HEK293 (cell line): ENCODE data around the gene CAP2.

Experiments used
- GLIS2 ChIP-seq: fragments of 450-650 bp; formaldehyde crosslinking; IDR thresholded peaks from 2 replicates; pipeline ENCODE4 v1.5.1; 2016; ENCODE audit warnings: missing biosample characterization, missing genetic modification characterization
- HOXD13 ChIP-seq: sonication (generic); formaldehyde crosslinking; IDR thresholded peaks from 2 replicates; pipeline ENCODE4 v1.8.0; 2022; ENCODE audit warnings: missing genetic modification reagents, borderline replicate concordance
- KLF10 ChIP-seq: fragments of 450-650 bp; IDR thresholded peaks from 2 replicates; pipeline ENCODE4 v1.5.1; 2018; ENCODE audit warnings: missing biosample characterization, mild to moderate bottlenecking, missing genetic modification characterization
- MEIS1 ChIP-seq: sonication (generic); formaldehyde crosslinking; IDR thresholded peaks from 2 replicates; pipeline ENCODE4 v1.8.1; 2022; ENCODE audit warnings: missing genetic modification reagents, mild to moderate bottlenecking, borderline replicate concordance
- OSR2 ChIP-seq: fragments of 450-650 bp; formaldehyde crosslinking; IDR thresholded peaks from 2 replicates; pipeline ENCODE4 v1.5.1; 2016; ENCODE audit warnings: missing biosample characterization, missing genetic modification characterization
- TCF7L2 ChIP-seq: IDR thresholded peaks from 2 replicates; pipeline ENCODE4 v1.6.1; 2011; ENCODE audit warnings: low read depth, mild to moderate bottlenecking, inconsistent platforms, low read length, moderate library complexity, borderline replicate concordance
- TSHZ1 ChIP-seq: fragments of 450-650 bp; formaldehyde crosslinking; IDR thresholded peaks from 2 replicates; pipeline ENCODE4 v1.5.1; 2016; ENCODE audit warnings: missing biosample characterization, missing genetic modification characterization, borderline replicate concordance
- ZBTB17 ChIP-seq: fragments of 450-650 bp; formaldehyde crosslinking; IDR thresholded peaks from 2 replicates; pipeline ENCODE4 v1.5.1; 2016; ENCODE audit warnings: missing biosample characterization, missing genetic modification characterization
- ZBTB7A ChIP-seq: fragments of 450-650 bp; formaldehyde crosslinking; IDR thresholded peaks from 2 replicates; pipeline ENCODE4 v1.5.1; 2016; ENCODE audit warnings: low read depth, missing biosample characterization, missing genetic modification characterization
- ZFP69B ChIP-seq: fragments of 450-650 bp; formaldehyde crosslinking; IDR thresholded peaks from 2 replicates; pipeline ENCODE4 v1.5.1; 2016; ENCODE audit warnings: missing biosample characterization, missing genetic modification characterization
- ZNF132 ChIP-seq: fragments of 450-650 bp; formaldehyde crosslinking; IDR thresholded peaks from 2 replicates; pipeline ENCODE4 v1.5.1; 2017; ENCODE audit warnings: missing biosample characterization, missing genetic modification characterization, borderline replicate concordance
- ZNF133 ChIP-seq: fragments of 450-650 bp; formaldehyde crosslinking; IDR thresholded peaks from 2 replicates; pipeline ENCODE4 v1.5.1; 2016; ENCODE audit warnings: missing biosample characterization, missing genetic modification characterization
- ZNF138 ChIP-seq: fragments of 450-650 bp; formaldehyde crosslinking; IDR thresholded peaks from 2 replicates; pipeline ENCODE4 v1.5.1; 2016; ENCODE audit warnings: missing biosample characterization, missing genetic modification characterization, borderline replicate concordance
- ZNF169 ChIP-seq: fragments of 450-650 bp; formaldehyde crosslinking; IDR thresholded peaks from 2 replicates; pipeline ENCODE4 v1.5.1; 2016; ENCODE audit warnings: missing biosample characterization, missing genetic modification characterization
- ZNF174 ChIP-seq: fragments of 450-650 bp; formaldehyde crosslinking; IDR thresholded peaks from 2 replicates; pipeline ENCODE4 v1.5.0; 2017; ENCODE audit warnings: missing biosample characterization, mild to moderate bottlenecking, missing genetic modification characterization
- ZNF2 ChIP-seq: fragments of 450-650 bp; formaldehyde crosslinking; IDR thresholded peaks from 2 replicates; pipeline ENCODE4 v1.5.1; 2016; ENCODE audit warnings: missing biosample characterization, missing genetic modification characterization
- ZNF24 ChIP-seq: fragments of 450-650 bp; formaldehyde crosslinking; IDR thresholded peaks from 2 replicates; pipeline ENCODE4 v1.5.1; 2016; ENCODE audit warnings: missing biosample characterization, missing genetic modification characterization
- ZNF292 ChIP-seq: fragments of 450-650 bp; formaldehyde crosslinking; IDR thresholded peaks from 2 replicates; pipeline ENCODE4 v1.5.1; 2016; ENCODE audit warnings: low read depth, missing biosample characterization, missing genetic modification characterization, borderline replicate concordance
- ZNF302 ChIP-seq: fragments of 450-650 bp; formaldehyde crosslinking; IDR thresholded peaks from 2 replicates; pipeline ENCODE4 v1.5.1; 2016; ENCODE audit warnings: missing biosample characterization, missing genetic modification characterization, low read depth
- ZNF394 ChIP-seq: fragments of 450-650 bp; formaldehyde crosslinking; IDR thresholded peaks from 2 replicates; pipeline ENCODE4 v1.5.1; 2016; ENCODE audit warnings: missing biosample characterization, missing genetic modification characterization, mild to moderate bottlenecking, moderate library complexity, borderline replicate concordance
- ZNF416 ChIP-seq: fragments of 450-650 bp; formaldehyde crosslinking; IDR thresholded peaks from 2 replicates; pipeline ENCODE4 v1.5.1; 2016; ENCODE audit warnings: missing biosample characterization, missing genetic modification characterization
- ZNF423 ChIP-seq: fragments of 450-650 bp; formaldehyde crosslinking; IDR thresholded peaks from 2 replicates; pipeline ENCODE4 v1.5.1; 2016; ENCODE audit warnings: missing biosample characterization, missing genetic modification characterization
- ZNF521 ChIP-seq: fragments of 450-650 bp; formaldehyde crosslinking; IDR thresholded peaks from 2 replicates; pipeline ENCODE4 v1.5.1; 2017; ENCODE audit warnings: missing biosample characterization, mild to moderate bottlenecking, missing genetic modification characterization
- ZNF555 ChIP-seq: fragments of 450-650 bp; formaldehyde crosslinking; conservative IDR thresholded peaks from 2 replicates; pipeline ENCODE4 v1.5.1; 2017; ENCODE audit warnings: missing biosample characterization, mild to moderate bottlenecking, missing genetic modification characterization, inconsistent platforms
- ZNF561 ChIP-seq: fragments of 450-650 bp; IDR thresholded peaks from 2 replicates; pipeline ENCODE4 v1.5.1; 2018; ENCODE audit warnings: missing biosample characterization, missing genetic modification characterization, borderline replicate concordance
- ZNF596 ChIP-seq: fragments of 450-650 bp; IDR thresholded peaks from 2 replicates; pipeline ENCODE4 v1.5.0; 2018; ENCODE audit warnings: missing biosample characterization, mild to moderate bottlenecking, missing genetic modification characterization, moderate library complexity
- ZNF623 ChIP-seq: fragments of 450-650 bp; formaldehyde crosslinking; IDR thresholded peaks from 2 replicates; pipeline ENCODE4 v1.5.1; 2016; ENCODE audit warnings: missing biosample characterization, missing genetic modification characterization
- ZNF660 ChIP-seq: fragments of 450-650 bp; IDR thresholded peaks from 2 replicates; pipeline ENCODE4 v1.5.1; 2018; ENCODE audit warnings: missing biosample characterization, mild to moderate bottlenecking, missing genetic modification characterization
- ZNF777 ChIP-seq: fragments of 450-650 bp; formaldehyde crosslinking; IDR thresholded peaks from 2 replicates; pipeline ENCODE4 v1.5.1; 2017; ENCODE audit warnings: missing biosample characterization, missing genetic modification characterization, borderline replicate concordance
- ZNF785 ChIP-seq: fragments of 450-650 bp; formaldehyde crosslinking; IDR thresholded peaks from 2 replicates; pipeline ENCODE4 v1.5.1; 2016; ENCODE audit warnings: missing biosample characterization, missing genetic modification characterization
- ZNF792 ChIP-seq: fragments of 450-650 bp; formaldehyde crosslinking; IDR thresholded peaks from 2 replicates; pipeline ENCODE4 v1.5.1; 2016; ENCODE audit warnings: missing biosample characterization, missing genetic modification characterization
- TF ChIP-seq, protein P1 (sequence below): fragments of 450-650 bp; formaldehyde crosslinking; IDR thresholded peaks from 2 replicates; pipeline ENCODE4 v1.5.1; 2016; ENCODE audit warnings: missing biosample characterization, missing genetic modification characterization, borderline replicate concordance

The CAP2 gene

GRCh38 chr6:17472653-17473183, 79.3 kb downstream of the CAP2 start (continued):
- TF ChIP-seq ZNF133 (no peak), ZNF623 (no peak), ZNF792 (0 out of 2 replicates have a peak, but pooled peaks have one; percentile 57), ZFP69B (tag by site-specific recombination) (no peak), ZNF555 (tag by site-specific recombination) (no peak), ZNF24 (tag by site-specific recombination) (peak; percentile 79; the same call in 1 of the 2 replicates), ZNF561 (tag by site-specific recombination) (peak; percentile 62; the same call in 1 of the 2 replicates), ZNF660 (tag by site-specific recombination) (no peak), ZNF596 (tag by site-specific recombination) (no peak; the same call in 1 of the 2 replicates), ZNF138 (tag by site-specific recombination) (no peak), ZNF777 (tag by site-specific recombination) (no peak), ZNF174 (tag by site-specific recombination) (no peak), ZNF416 (no peak), ZBTB17 (peak; percentile 96), ZNF785 (tag by site-specific recombination) (no peak), TCF7L2 (0 out of 2 replicates have a peak, but pooled peaks have one; percentile 63), HOXD13 (no peak), ZNF394 (tag by site-specific recombination) (no peak), ZNF302 (tag by site-specific recombination) (no peak), ZNF292 (tag by site-specific recombination) (no peak), ZNF423 (0 out of 2 replicates have a peak, but pooled peaks have one; percentile 25), OSR2 (tag by site-specific recombination) (peak; percentile 99), ZNF2 (tag by site-specific recombination) (peak; percentile 60; the same call in 1 of the 2 replicates), TSHZ1 (tag by site-specific recombination) (peak; percentile 23; the same call in 1 of the 2 replicates), MEIS1 (CRISPR knock-in tag) (no peak), ZNF132 (tag by site-specific recombination) (no peak), ZNF169 (tag by site-specific recombination) (no peak), ZNF521 (tag by site-specific recombination) (no peak), GLIS2 (tag by site-specific recombination) (no peak), KLF10 (peak; percentile 24; the same call in 1 of the 2 replicates), ZBTB7A (tag by site-specific recombination) (no peak)
- TF ChIP-seq, protein P1, sequence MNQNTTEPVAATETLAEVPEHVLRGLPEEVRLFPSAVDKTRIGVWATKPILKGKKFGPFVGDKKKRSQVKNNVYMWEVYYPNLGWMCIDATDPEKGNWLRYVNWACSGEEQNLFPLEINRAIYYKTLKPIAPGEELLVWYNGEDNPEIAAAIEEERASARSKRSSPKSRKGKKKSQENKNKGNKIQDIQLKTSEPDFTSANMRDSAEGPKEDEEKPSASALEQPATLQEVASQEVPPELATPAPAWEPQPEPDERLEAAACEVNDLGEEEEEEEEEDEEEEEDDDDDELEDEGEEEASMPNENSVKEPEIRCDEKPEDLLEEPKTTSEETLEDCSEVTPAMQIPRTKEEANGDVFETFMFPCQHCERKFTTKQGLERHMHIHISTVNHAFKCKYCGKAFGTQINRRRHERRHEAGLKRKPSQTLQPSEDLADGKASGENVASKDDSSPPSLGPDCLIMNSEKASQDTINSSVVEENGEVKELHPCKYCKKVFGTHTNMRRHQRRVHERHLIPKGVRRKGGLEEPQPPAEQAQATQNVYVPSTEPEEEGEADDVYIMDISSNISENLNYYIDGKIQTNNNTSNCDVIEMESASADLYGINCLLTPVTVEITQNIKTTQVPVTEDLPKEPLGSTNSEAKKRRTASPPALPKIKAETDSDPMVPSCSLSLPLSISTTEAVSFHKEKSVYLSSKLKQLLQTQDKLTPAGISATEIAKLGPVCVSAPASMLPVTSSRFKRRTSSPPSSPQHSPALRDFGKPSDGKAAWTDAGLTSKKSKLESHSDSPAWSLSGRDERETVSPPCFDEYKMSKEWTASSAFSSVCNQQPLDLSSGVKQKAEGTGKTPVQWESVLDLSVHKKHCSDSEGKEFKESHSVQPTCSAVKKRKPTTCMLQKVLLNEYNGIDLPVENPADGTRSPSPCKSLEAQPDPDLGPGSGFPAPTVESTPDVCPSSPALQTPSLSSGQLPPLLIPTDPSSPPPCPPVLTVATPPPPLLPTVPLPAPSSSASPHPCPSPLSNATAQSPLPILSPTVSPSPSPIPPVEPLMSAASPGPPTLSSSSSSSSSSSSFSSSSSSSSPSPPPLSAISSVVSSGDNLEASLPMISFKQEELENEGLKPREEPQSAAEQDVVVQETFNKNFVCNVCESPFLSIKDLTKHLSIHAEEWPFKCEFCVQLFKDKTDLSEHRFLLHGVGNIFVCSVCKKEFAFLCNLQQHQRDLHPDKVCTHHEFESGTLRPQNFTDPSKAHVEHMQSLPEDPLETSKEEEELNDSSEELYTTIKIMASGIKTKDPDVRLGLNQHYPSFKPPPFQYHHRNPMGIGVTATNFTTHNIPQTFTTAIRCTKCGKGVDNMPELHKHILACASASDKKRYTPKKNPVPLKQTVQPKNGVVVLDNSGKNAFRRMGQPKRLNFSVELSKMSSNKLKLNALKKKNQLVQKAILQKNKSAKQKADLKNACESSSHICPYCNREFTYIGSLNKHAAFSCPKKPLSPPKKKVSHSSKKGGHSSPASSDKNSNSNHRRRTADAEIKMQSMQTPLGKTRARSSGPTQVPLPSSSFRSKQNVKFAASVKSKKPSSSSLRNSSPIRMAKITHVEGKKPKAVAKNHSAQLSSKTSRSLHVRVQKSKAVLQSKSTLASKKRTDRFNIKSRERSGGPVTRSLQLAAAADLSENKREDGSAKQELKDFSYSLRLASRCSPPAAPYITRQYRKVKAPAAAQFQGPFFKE (tag by site-specific recombination), result no peak
